Measurements from ENCODE around the gene SPRN.
"Not testable (repeated sequence)": the region's sequence is repeated elsewhere in the genome, so short reads cannot be mapped to it uniquely, and the experiment has no call there.

The SPRN gene

GRCh38 chr10:133386951-133387350, 37.5 kb downstream of the SPRN start:
- not testable (repeated sequence) for DNase-seq (ENCODE audit: low read depth in 2 of 2)

- no peak for DNase-seq (ENCODE audit: low read depth in 2 of 2)
Measured at GRCh38 chr10:133385214-133385613, 39.2 kb downstream of the SPRN start.

- no peak for DNase-seq (ENCODE audit: low read depth in 2 of 2)
Measured at GRCh38 chr10:133384071-133384470, 40.4 kb downstream of the SPRN start.

- DNase-seq (ENCODE audit: low read depth in 2 of 2), result no peak
Measured at GRCh38 chr10:133383551-133383950, 40.9 kb downstream of the SPRN start.

GRCh38 chr10:133381036-133381435, 43.4 kb downstream of the SPRN start:
- no peak for DNase-seq (ENCODE audit: low read depth in 2 of 2)

- DNase-seq (ENCODE audit: low read depth in 2 of 2), result no peak
Measured at GRCh38 chr10:133379801-133380666, 44.4 kb downstream of the SPRN start.

GRCh38 chr10:133379152-133379800, 45.1 kb downstream of the SPRN start, which contains the start of gene PAOX:
TSS of gene PAOX (plus strand) at chr10:133379262. CDS start at chr10:133379317, 55 bp downstream.
- no peak for DNase-seq (ENCODE audit: low read depth in 2 of 2)

- DNase-seq (ENCODE audit: low read depth in 2 of 2), result no peak
Measured at GRCh38 chr10:133378251-133379096, 46.0 kb downstream of the SPRN start.

GRCh38 chr10:133377818-133378250, 46.6 kb downstream of the SPRN start:
- DNase-seq (ENCODE audit: low read depth in 2 of 2), result no peak

GRCh38 chr10:133377025-133377817, 47.2 kb downstream of the SPRN start:
- no peak for DNase-seq (ENCODE audit: low read depth in 2 of 2)

- DNase-seq (ENCODE audit: low read depth in 2 of 2), result not testable (repeated sequence)
Measured at GRCh38 chr10:133376183-133376582, 48.2 kb downstream of the SPRN start.

GRCh38 chr10:133375357-133376115, 48.9 kb downstream of the SPRN start:
- DNase-seq (ENCODE audit: low read depth in 2 of 2), result no peak

GRCh38 chr10:133373174-133374090, 51.0 kb downstream of the SPRN start, which contains the start of gene ECHS1:
TSS of gene ECHS1 (minus strand) at chr10:133373354. CDS start at chr10:133373333, 21 bp downstream.
- peak; percentile 83 to 88 for DNase-seq (ENCODE audit: low read depth in 2 of 2)

- no peak for DNase-seq (ENCODE audit: low read depth in 2 of 2)
Measured at GRCh38 chr10:133372507-133372906, 51.9 kb downstream of the SPRN start.
